Adrenal gland (tissue), 12 donors: ENCODE data around the gene NDUFB11. TPM values are rescaled to one million over a fixed set of nuclear protein-coding genes. Genes with fewer than 3 reads are reported as not detected.

Experiments
- DNase-seq, 7 donors: peaks; one replicate each; pipeline ENCODE4 v3.0.0-alpha.2; 2019 to 2020
- H3K27ac ChIP-seq, 5 donors: fragments of 200-600 bp; sonication (generic) in 4 of 5; 1 replicate in 3 of 5; 2 replicates in 2 of 5; pipeline versions ENCODE4 v1.5.1 to v1.8.0; 2016 to 2020; ENCODE audit warnings: mild to moderate bottlenecking in 1 of 5
- H3K27me3 ChIP-seq: fragments of 200-600 bp; 2 replicates; pipeline ENCODE4 v1.8.0; 2021
- H3K36me3 ChIP-seq, 2 donors: fragments of 200-600 bp; replicated peaks in 1 of 2; 1 replicate in 1 of 2; 2 replicates in 1 of 2; pipeline versions ENCODE4 v1.5.1 to v1.8.0; 2018 to 2022
- H3K4me1 ChIP-seq, 2 donors: fragments of 200-600 bp; replicated peaks in 1 of 2; 1 replicate in 1 of 2; 2 replicates in 1 of 2; pipeline versions ENCODE4 v1.5.1 to v1.8.0; 2018 to 2021
- H3K4me3 ChIP-seq, 4 donors: fragments of 200-600 bp; sonication (generic) in 3 of 4; one replicate each; pipeline ENCODE4 v1.5.1; 2016 to 2018
- H3K9me3 ChIP-seq, 3 donors: fragments of 200-600 bp; sonication (generic) in 1 of 3; replicated peaks in 1 of 3; 1 replicate in 2 of 3; 2 replicates in 1 of 3; pipeline versions ENCODE4 v1.5.1 to v1.8.0; 2016 to 2021
- CTCF ChIP-seq, 6 experiments: fragments of 450-650 bp in 4 of 6; fragments of 200-600 bp in 2 of 6; sonication (generic) in 1 of 6; IDR thresholded peaks; 1 replicate in 5 of 6; 2 replicates in 1 of 6; pipeline versions ENCODE4 v1.5.1 to v1.8.0; 2016 to 2021; ENCODE audit warnings: antibody characterized with exemption in 6 of 6, mild to moderate bottlenecking in 2 of 6, moderate library complexity in 1 of 6
- POLR2A ChIP-seq, 2 donors: fragments of 450-650 bp; IDR thresholded peaks; one replicate each; pipeline ENCODE4 v1.6.1; 2017; ENCODE audit warnings: antibody characterized with exemption in 2 of 2, mild to moderate bottlenecking in 2 of 2, moderate library complexity in 1 of 2
- WGBS, 4 donors: extraction: QIAGEN DNeasy Blood & Tissue Kit in 2 of 4; methylation state at CpG; one replicate each; pipeline versions ENCODE4 v1.1.5 to v1.1.7; 2013 to 2017; 5-methylcytosine and 5-hydroxymethylcytosine counted together
- intact Hi-C, 2 donors: fragments of 100-400 bp; cut with DNase I; formaldehyde crosslinking; loops; one replicate each; pipeline versions ENCODE4 v1.14.1 to v1.15.0; 2022 to 2023
- polyA plus RNA-seq, 3 donors: library from polyadenylated mRNA; stranded (reverse); fragments of 200-250 nt in 2 of 3; fragments of 350-450 nt in 1 of 3; fragmentation: Illumina TruSeq in 1 of 3; extraction: RNeasy Lipid Tissue Mini Kit (QIAGEN cat#74804) in 1 of 3; gene quantifications; one replicate each; pipeline ENCODE4 v1.2.3, GENCODE V29; 2013 to 2014
- total RNA-seq, 9 donors: library from RNA; depleted of rRNA in 4 of 9; stranded (reverse); fragments of >200 nt in 4 of 9; fragments of 120-200 nt in 1 of 9; fragmentation: NEBNext Ultra II Directional in 1 of 9; extraction: Animal tissue kit (Norgen Biotek cat#: 25700) in 1 of 9; gene quantifications; one replicate each; pipeline versions ENCODE4 v1.1.0 to v1.2.4, GENCODE V29; 2013 to 2023
- donor health status: healthy with polysubstance abuse.
- donor health status: Bipolar disorder and iron deficiency.
- donor health status: DM: yes; HTN: yes; CAD: no.
- donor health status: DM: no; HTN: no; CAD: no.
- donor health status: DM: no; HTN: no; CAD: no.
- donor health status: DM: yes; HTN: yes; CAD: no.

Gene NDUFB11
- total and polyA plus RNA-seq, 12 donors, result 49.6 to 169 (median 143) TPM

GRCh38 chrX:47191806-47192401 is 47.4 kb upstream of the NDUFB11 start:
- DNase-seq, result no peak
- intact Hi-C loops, result loop anchor here in 1 of 2 donors (10.0 kb wide), 2 partner anchors 193 to 333 kb away; no protein-coding TSS in a partner anchor

GRCh38 chrX:47191331-47191730 is 46.8 kb upstream of the NDUFB11 start:
- 25 to 40% (median 32%) methylated on average over 18 to 26 of the region's 26 CpGs for whole genome bisulfite sequencing, 4 donors
- no peak for DNase-seq
- intact Hi-C loops, result loop anchor here in 1 of 2 donors (10.0 kb wide), 2 partner anchors 193 to 333 kb away; no protein-coding TSS in a partner anchor
- Histone ChIP-seq H3K36me3 (peaks cover 0 to 1% of the 10 kb centered on the region in 2 donors), H3K4me3 (peak overlapping the region in 2 of 4 donors; percentile 16 to 47), H3K27ac (no peak overlapping the region), H3K9me3 (no peaks in the 10 kb centered on the region), H3K27me3 (no peaks in the 10 kb centered on the region), H3K4me1 (peaks cover 19 to 26% of the 10 kb centered on the region in 2 donors)
- TF ChIP-seq CTCF (IDR thresholded peaks at IDR 0.05), result no peak
- no peak for TF ChIP-seq POLR2A (IDR thresholded peaks at IDR 0.05)

More at GRCh38 chrX:47191806-47192401, 47.4 kb upstream of the NDUFB11 start:
- Histone ChIP-seq H3K4me1 (peaks cover 25 to 31% of the 10 kb centered on the region in 2 donors), H3K27me3 (no peaks in the 10 kb centered on the region), H3K36me3 (no peaks in the 10 kb centered on the region), H3K27ac (no peak overlapping the region), H3K9me3 (no peaks in the 10 kb centered on the region), H3K4me3 (peak overlapping the region in 1 of 4 donors; percentile 47)
- TF ChIP-seq POLR2A (IDR thresholded peaks at IDR 0.05) (no peak), CTCF (IDR thresholded peaks at IDR 0.05) (no peak)
- WGBS, 4 donors, result 62 to 68% (median 65%) methylated on average over 10 to 16 of the region's 16 CpGs

GRCh38 chrX:47190445-47191269 is 46.2 kb upstream of the NDUFB11 start:
- intact Hi-C loops, result loop anchor here in 1 of 2 donors (10.0 kb wide), 2 partner anchors 194 to 334 kb away; no protein-coding TSS in a partner anchor
- peak; percentile 84 to 93 (median 90) for DNase-seq
- WGBS, 4 donors, result 2 to 24% (median 15%) methylated on average over 9 to 40 of the region's 40 CpGs
- peak overlapping the region in 2 of 5 donors; percentile 9 to 19 for H3K27ac ChIP-seq
- no peak for TF ChIP-seq CTCF (IDR thresholded peaks at IDR 0.05)
- peak; percentile 23 to 69 for TF ChIP-seq POLR2A (IDR thresholded peaks at IDR 0.05)
- H3K9me3 ChIP-seq, result no peaks in the 10 kb centered on the region
- peak overlapping the region in 2 of 4 donors; percentile 16 to 47 for H3K4me3 ChIP-seq
- H3K36me3 ChIP-seq, result peaks cover 0 to 8% of the 10 kb centered on the region in 2 donors
- H3K4me1 ChIP-seq, result peaks cover 12 to 19% of the 10 kb centered on the region in 2 donors
- H3K27me3 ChIP-seq, result no peaks in the 10 kb centered on the region

- TF ChIP-seq CTCF (IDR thresholded peaks at IDR 0.05) (no peak), POLR2A (IDR thresholded peaks at IDR 0.05) (no peak)
- no peak overlapping the region for H3K4me3 ChIP-seq
- H3K36me3 ChIP-seq, result peaks cover 0 to 15% of the 10 kb centered on the region in 2 donors
- WGBS, 4 donors, result 64 to 80% (median 72%) methylated on average over 6 to 19 of the region's 19 CpGs
- peaks cover 7 to 11% of the 10 kb centered on the region in 2 donors for H3K4me1 ChIP-seq
- H3K9me3 ChIP-seq, result no peaks in the 10 kb centered on the region
- no peaks in the 10 kb centered on the region for H3K27me3 ChIP-seq
- intact Hi-C loops, result loop anchor here in 1 of 2 donors (10.0 kb wide), 3 partner anchors 65 to 335 kb away; no protein-coding TSS in a partner anchor
- no peak for DNase-seq
- H3K27ac ChIP-seq, result no peak overlapping the region
These were observed 45.4 kb upstream of the NDUFB11 start for GRCh38 chrX:47189906-47190305.
